Stimulated activated CD8-positive, alpha-beta memory T cell treated with anti-CD3 and anti-CD28 coated beads, Interleukin-15, amount 100 ng/mL, for 24 hours (primary cell): ENCODE data around the gene LHFPL2.

Source experiments
- DNase-seq: peaks from one replicate; pipeline ENCODE4 v3.0.0-alpha.2; 2020; ENCODE audit warnings: low read depth

Gene LHFPL2

GRCh38 chr5:78666041-78666444 is 17.5 kb upstream of the LHFPL2 start:
- DNase-seq, result no peak

- DNase-seq, result no peak
Measured at GRCh38 chr5:78665534-78665933, 17.0 kb upstream of the LHFPL2 start.

GRCh38 chr5:78662323-78662722 is 13.8 kb upstream of the LHFPL2 start:
- no peak for DNase-seq

GRCh38 chr5:78661691-78662090 is 13.1 kb upstream of the LHFPL2 start:
- DNase-seq, result no peak

- no peak for DNase-seq
Measured at GRCh38 chr5:78661044-78661443, 12.5 kb upstream of the LHFPL2 start.

GRCh38 chr5:78660401-78660800 is 11.8 kb upstream of the LHFPL2 start:
- DNase-seq, result no peak

- no peak for DNase-seq
Measured at GRCh38 chr5:78659714-78660113, 11.1 kb upstream of the LHFPL2 start.

- DNase-seq, result no peak
Measured at GRCh38 chr5:78659114-78659513, 10.5 kb upstream of the LHFPL2 start.

- no peak for DNase-seq
Measured at GRCh38 chr5:78657201-78657600, 8.6 kb upstream of the LHFPL2 start.

GRCh38 chr5:78655746-78656290 is 7.2 kb upstream of the LHFPL2 start:
- no peak for DNase-seq

GRCh38 chr5:78654386-78654785 is 5.8 kb upstream of the LHFPL2 start:
- DNase-seq, result no peak

GRCh38 chr5:78653681-78654366 is 5.3 kb upstream of the LHFPL2 start:
- no peak for DNase-seq

GRCh38 chr5:78653031-78653430 is 4.5 kb upstream of the LHFPL2 start:
- no peak for DNase-seq

GRCh38 chr5:78651468-78651867 is 2.9 kb upstream of the LHFPL2 start:
- no peak for DNase-seq

- no peak for DNase-seq
Measured at GRCh38 chr5:78650531-78650930, 2.0 kb upstream of the LHFPL2 start.

- no peak for DNase-seq
Measured at GRCh38 chr5:78649861-78650496, 1.4 kb upstream of the LHFPL2 start.

- DNase-seq, result no peak
Measured at GRCh38 chr5:78649211-78649695, 681 bp upstream of the LHFPL2 start.

- no peak for DNase-seq
Measured at GRCh38 chr5:78647838-78648358, 674 bp downstream of the LHFPL2 start.

- DNase-seq, result no peak
Measured at GRCh38 chr5:78647351-78647818, 1.2 kb downstream of the LHFPL2 start.

- DNase-seq, result no peak
Measured at GRCh38 chr5:78644741-78645300, 3.8 kb downstream of the LHFPL2 start.

- DNase-seq, result no peak
Measured at GRCh38 chr5:78644129-78644528, 4.4 kb downstream of the LHFPL2 start.

GRCh38 chr5:78642701-78643100 is 5.9 kb downstream of the LHFPL2 start:
- DNase-seq, result no peak
